HG02759 (cell line): ENCODE results near the gene FBXL17.

ENCODE experiments used
- ATAC-seq: cut with Tn5 transposase; IDR thresholded peaks from one replicate; pipeline ENCODE4 v1.9.1; 2021; ENCODE audit warnings: mild to moderate bottlenecking, moderate library complexity; ENCODE audit not compliant: unreplicated experiment

The FBXL17 gene

DNA sequence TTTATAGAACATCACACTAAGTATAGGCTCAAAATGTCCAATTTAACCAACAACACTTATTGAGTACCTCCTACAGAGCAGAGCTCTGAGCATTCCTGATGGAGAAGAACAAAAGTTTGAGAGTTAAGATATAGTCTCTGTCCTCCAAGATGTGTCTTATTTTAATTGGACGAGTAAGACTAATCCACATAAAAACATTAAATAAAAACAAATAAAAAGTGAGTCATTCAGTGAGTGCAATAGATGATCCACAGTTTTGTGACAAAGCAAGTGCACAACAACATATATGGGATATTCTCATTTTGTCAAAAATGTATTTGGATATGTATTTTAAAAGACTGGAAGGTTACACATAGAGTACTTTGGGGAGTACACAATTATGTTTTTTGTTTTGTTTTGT lies 277.4 kb downstream of the FBXL17 start:
- ATAC-seq, result no peak

DNA sequence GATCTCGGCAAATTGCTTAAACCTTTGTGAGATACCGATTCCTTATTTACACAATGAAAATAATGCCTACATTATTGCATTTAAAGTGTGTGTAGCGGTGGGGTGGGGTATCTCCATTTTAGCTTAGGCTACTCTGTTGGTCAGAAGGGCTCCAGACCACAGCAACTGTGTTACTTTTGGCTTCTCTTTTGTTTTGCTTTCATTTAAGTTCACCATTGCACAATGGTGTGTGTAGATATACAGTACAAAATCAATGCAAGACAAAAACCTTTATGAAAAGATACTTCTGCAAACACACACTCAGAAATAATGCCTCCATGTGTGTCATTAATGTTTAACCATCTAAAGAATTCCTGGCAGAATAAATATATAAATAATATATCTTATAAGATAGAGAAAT lies 279.4 kb downstream of the FBXL17 start:
- ATAC-seq, result no peak

DNA sequence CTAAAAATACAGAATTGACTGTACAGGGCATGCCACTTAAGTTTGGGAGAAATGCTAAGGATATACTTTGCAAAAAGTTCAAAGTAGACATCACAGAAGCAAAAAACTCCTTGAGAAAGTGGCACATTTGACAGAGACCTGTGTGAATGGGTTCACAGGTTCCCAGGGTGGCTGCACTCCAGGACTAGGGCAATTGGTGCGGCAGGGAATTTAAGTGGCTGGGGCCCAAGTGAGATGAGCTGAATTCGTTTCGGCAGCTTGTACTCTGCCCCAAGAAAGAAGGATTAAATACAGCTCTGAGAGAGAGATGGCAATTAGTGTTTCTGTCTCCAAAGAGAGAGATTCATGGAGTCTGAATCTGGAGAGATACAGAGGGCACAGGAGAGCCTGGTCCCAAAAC lies 280.1 kb downstream of the FBXL17 start:
- ATAC-seq, result no peak

DNA sequence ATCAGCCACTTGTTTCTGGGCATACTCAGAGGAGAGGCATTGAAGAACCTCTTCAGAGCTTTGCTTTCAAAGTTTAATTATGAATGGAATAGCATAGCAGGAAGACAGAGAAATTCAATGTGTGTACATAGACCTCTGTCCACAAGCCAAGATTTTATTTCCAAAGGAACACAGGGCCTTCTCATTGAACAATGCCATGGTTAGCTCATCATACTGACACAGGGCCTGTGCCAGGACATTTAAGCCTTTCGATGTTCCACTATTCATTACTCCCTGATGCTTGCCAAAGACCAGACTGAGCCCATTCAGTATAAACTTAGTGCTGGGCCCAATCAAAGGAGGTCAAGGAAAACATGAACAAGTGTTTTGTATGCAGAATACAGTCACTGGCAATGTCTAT lies 280.8 kb downstream of the FBXL17 start:
- ATAC-seq, result no peak

DNA sequence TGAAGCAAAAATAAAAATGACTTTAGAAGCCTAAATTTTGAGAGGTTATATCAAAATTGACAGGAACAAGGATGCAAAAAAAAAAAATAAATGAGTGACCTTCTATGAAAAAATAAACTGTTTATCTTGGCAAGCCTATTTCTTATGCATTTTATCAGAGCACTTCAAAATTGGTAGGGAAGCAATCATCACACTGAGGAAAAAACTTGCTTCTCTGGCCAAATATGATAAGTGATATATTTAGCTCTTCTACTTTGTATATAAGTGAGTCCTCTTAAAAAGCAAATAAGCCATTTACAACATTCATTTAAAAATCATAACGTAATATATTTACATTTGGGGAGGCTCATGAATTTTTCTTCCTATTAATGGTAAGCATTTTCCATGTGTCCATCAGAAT lies 287.1 kb downstream of the FBXL17 start:
- ATAC-seq, result no peak

DNA sequence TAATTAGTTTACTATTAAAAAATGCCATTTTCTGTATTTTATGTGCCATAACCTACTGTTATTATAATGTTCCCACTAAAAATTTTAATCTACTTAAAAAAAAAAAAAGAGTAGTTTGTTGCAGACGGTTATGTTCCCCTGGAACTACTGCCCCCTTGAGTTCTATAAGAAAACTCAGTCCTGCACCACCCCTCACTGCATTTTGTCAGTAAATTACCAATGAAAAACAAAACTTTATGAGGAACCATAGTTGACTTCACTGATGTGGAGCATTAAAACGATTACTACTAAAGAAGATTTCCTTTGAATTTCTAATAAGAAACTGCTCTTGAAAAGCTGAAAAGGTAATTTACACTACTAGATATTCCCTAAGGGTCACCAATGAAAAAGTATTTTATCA lies 288.7 kb downstream of the FBXL17 start:
- no peak for ATAC-seq

DNA sequence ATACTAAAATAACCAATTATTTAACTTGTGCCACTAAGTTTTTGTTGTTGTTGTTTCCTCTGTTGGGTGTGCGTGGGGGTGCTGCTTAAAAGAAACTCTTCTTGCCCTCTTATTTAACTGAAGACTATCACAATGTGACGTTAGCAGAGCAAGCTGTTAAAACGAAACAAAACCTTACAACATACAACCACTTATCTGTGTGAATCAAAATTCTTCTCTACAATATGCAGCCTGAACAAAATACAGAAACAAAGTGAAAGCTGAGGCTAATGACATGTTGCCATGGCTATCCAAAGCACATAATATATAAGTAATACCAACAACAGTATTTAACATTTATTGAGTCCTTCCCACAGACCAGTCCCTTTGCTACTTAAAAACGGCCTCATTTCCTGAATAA lies 291.0 kb downstream of the FBXL17 start:
- no peak for ATAC-seq

DNA sequence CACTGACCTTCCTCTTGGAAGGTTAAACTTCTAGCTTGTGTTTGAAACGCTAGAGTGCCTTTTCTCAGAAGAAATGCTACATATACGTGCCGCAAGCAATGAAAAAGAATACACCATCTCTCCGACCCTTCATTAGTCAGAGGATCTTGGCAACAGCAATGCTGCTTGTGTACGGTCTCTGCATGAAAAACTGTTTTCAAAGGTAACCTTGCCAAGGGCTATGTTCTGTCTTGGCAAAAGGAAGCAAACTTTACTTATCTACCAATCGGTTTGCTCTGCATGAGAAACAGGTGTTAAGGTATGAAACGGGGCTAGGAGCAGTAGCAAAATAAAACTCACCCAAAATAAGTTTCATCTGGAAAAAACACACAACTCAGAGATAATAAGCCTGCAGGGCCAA lies 297.8 kb downstream of the FBXL17 start:
- ATAC-seq, result no peak

DNA sequence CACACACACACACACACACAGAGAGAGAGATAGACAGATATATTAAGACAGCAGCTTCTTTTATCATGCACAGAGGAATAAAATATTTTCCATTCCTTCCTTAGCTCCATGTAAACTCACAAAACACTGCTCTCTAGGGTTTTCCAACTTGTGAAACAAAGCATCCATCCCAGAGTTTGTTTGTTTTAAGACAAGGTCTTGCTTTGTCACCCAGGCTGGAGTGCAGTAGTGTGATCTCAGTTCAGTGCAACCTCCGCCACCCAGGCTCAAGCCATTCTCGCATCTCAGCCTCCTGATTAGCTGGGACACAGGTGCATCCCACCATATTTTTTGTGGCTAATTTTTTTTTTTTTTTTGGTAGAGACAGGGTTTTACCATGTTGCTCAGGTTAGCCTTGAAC lies 298.7 kb downstream of the FBXL17 start:
- ATAC-seq, result no peak

DNA sequence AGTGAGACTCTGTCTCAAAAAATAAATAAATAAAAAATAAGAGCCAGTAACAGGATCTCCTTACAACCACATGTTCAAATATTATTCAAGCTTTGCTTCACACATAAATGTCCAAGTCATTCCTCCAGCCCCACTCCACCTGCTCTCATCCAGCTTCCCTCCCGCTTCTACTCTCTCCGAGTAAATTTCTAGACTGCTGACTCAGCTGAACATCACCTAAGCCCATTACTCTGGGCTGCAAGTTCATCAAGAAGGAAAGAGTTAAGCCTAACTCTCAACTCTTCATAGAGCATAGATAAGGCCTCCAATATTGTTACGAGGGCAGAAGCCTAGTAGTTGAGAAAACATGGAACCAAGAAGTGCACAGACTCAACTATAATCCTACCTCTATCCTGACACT lies 300.2 kb downstream of the FBXL17 start:
- ATAC-seq, result no peak

DNA sequence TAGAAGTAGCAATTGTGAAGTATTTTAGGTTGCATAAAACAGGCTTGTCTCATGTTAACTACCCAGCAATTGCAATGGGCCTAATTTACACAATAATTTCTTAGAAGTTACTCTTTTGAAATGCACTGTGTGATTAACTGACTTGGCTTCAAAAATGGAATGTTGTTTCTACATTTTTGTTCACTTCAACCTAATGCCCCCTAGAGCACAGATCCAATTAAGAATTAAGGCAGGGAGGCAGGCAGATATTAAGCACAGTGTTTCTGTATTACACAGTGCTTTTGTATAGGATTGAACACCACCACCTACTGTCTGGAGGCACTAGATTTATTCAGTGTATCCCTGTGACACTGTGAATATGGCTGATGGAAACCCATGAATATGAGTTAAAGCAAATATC lies 302.1 kb downstream of the FBXL17 start:
- ATAC-seq, result no peak

DNA sequence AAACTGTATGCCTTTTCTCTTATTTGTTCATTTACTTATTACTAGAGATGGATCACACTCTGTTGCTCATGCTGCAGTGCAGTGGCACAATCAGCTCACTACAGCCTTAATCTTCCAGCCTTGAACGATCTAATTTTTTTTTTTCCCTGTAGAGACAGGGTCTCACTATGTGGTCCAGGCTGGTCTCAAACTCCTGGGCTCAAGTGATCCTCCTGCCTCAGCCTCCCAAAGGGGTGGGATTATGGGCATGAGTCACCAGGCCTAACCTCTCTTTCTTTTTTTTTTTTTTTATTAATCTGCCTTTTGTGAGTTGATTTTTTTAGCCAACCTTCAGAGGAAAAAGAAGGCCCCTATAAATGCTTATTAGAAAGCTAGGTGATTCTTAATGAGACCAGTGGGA lies 303.0 kb downstream of the FBXL17 start:
- ATAC-seq, result no peak

DNA sequence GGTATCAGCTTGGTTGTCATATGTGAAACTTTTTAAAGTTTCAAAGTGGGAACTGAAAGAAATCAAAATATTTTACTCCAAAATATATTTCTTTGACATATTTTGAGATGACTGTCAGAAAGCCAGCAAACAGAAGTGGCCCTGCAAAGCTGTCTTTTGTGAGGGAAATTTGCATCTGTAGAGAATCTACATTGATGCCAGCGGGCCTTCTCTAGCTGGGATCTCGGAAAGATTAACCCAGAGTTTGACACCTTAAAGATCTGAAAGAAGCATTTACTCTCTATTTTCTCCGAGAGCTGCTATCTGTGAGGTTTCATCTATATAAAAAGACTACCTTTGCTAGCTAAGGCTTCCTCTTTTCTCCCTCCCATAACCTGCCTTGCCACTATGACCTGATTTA lies 303.6 kb downstream of the FBXL17 start:
- no peak for ATAC-seq

DNA sequence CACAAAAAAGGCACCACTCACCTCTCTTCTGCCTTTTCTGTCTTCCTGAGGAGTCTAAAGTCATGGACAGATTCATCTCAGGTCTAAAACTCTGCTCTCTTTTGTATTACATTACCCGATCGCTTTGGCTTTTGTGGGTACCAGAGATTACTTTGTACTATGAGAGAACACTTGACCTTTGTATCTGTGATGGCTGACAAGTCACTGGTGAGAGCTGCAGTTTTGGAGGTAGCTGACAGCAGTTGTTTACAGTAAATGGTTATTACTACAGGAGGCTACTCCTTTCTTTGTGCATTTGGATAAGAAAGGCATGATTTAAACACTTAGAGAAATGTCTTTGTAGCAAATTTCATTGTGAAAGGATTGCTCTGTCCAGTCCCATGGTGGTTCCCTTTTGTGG lies 307.3 kb downstream of the FBXL17 start:
- ATAC-seq, result no peak

DNA sequence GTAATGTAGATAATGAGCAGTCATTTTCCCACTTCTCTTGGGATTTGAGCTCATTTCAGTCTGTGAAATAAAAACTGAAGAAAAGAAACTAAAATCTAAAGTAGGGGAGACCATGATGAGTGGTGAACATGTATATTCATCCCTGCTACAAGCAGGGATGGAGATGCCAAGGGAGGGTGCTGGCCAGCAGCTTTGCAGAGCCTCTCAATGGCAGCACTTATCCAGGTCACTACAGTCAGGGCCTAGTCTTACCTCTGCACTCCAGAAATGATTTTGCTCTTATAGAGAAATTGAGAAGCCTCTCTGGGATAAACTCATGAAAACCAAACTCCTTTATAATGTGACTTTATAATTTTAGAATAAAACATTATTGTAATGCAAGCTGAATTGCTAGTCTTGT lies 317.6 kb downstream of the FBXL17 start:
- no peak for ATAC-seq

DNA sequence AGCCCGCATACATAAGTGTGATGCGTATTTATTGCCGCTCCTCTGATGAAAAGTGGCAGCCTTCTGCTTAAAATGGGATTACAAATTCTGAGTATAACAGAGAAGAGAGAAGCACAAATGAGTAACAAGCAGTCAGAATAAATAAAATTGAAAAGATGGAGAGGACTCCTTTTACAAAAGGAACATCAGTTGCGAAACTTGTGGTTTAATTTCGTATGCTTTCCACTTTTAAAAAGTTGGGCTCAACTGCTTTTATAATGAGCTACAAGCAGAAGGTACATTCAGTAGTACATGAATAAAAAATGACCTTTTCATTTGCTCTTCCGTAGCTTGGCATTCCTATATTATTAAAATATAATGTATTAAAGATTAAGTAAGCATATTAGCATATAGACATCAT lies 320.0 kb downstream of the FBXL17 start:
- no peak for ATAC-seq

DNA sequence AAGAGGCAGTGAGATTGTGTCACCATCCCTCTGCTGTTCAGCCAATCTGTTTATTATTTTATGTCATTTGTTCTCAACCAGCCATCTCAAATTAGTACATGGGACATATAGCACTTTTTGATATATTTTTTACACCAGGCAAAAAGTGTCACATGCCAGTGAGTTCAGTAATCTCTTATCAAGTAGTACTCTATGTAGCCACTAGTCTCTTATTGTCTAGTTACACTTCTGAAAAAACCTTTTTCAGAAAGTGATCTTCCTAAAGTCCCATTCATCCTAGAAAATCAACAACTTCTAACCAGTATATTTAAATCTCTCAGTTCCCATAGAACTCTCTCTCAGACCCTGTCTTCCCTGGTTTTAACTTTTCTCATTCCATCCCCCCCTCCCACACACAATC lies 321.6 kb downstream of the FBXL17 start:
- ATAC-seq, result no peak

DNA sequence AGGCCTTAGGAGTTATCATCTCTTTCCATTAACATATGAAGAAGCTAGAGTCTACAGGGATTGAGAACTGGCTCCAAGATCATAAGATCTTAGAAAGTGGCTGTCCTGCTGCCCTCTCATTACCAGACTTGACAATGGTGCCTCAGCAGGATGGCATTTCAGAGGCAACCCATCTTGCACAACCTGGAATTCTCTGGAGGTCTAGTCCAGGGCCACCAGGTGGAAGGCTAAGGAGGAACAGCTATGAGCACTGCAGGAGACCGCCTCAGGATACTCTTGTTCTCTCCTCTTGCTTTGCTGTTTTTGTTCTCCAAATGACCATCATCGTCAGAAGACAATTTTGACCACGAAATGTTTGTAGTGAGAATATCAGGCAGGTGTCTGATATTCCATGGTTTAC lies 322.6 kb downstream of the FBXL17 start:
- no peak for ATAC-seq

DNA sequence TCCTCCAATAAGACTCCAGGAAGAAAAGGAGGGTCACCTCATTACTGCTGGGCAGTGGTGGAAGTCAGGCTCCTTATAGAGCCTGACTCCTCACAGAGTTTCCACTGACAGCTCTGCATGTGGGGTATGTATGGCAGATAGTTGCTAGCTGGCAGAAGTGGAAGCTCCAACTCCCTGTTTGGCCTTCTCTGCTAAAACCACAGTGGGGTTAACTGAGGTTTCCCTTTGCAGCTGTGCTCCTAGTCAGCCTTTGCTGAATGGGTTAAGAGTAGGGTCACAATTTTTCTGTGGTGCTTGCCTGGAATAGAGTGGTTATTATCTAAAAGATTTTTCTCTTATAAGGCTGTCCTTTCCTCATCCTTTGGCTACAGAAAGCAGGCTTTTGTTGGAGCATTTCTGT lies 327.5 kb downstream of the FBXL17 start:
- ATAC-seq, result no peak

DNA sequence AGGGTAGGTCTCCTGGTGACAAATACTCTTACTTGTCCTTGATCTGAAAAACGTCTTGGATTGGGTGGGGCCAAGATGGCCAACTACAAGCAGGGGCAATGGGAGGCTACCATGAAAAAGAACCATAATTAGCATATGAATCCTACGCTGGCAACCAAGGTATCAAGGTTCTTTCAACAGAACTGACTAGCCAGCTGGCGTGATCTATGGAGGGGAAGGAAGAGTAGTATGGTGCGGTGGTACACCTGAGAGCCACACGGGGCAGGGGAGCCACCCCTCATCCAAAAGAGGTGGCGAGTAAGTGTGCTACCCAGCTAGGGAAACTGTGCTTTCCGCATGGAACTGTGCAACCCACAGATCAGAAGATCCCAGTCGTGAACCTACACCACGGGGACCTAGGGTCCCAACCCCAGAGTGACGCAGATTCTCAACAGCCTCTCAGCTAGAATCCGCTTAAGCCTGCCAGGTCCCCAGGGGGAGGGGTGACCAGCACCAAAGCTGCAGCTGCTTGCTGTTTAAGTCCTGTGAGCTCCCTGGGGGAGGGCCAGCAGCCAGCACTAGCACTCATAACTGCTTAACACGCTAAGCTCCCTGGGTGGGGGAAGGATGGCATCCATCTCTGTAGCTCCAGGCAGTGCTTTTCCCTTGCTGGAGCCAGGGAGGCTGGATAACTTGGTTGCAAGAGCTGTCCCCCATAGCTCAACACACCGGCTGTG lies 334.8 kb downstream of the FBXL17 start:
- ATAC-seq, result no peak

DNA sequence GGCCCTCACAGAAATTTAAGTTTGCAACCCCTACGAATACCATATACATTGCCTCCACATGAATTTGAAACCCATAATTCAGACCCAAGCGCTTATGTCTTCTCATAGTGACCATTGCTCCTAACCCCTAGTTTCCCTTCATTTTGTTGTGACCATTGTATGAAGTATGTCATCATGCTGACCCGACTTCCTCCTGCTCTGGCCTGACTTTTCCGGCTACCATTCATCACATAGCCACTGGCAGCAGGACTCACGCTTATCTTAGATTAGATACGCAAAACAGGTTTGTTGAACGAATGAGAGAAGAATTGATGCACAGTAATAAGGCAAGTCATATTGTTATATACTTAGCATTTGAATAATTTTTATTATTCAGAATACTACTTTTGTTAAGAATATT lies 345.4 kb downstream of the FBXL17 start:
- no peak for ATAC-seq

DNA sequence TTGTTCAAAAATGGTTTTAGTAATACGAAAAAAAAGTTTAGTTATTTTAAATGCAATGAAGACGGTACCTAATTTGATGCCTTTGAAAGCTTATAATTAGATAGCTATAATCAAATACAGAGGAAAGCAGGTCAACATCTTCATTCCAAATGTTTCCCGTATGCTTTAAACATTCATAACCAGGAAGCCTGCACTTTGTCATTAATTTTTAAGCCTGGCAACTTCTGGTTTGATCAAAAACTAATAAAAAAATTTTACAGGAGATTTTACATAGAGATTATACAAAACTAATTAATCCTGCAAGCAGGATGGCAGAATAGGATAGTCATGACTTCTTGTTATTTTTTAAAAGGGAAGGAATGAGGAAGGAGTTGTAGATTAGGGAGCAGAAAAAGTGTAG lies 353.0 kb downstream of the FBXL17 start:
- ATAC-seq, result no peak

DNA sequence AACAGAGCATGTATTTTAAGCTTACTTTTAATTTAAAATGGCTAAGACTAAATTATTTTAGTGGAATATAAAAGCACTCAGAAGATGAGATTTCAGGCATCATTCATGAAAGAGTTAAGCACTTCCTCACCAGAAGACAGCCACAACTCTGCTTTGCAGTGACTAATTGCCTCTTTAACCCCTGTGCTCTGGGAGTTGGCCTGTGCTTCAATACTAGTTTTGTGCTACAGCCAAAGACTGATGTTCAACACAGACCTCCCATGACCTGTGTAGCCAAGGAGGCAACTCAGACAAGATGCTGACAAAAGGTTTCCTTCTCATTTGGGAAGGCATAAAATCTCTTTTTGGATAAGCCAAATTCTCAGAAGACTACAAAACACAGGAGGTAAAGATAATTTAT lies 353.5 kb downstream of the FBXL17 start:
- ATAC-seq, result no peak

DNA sequence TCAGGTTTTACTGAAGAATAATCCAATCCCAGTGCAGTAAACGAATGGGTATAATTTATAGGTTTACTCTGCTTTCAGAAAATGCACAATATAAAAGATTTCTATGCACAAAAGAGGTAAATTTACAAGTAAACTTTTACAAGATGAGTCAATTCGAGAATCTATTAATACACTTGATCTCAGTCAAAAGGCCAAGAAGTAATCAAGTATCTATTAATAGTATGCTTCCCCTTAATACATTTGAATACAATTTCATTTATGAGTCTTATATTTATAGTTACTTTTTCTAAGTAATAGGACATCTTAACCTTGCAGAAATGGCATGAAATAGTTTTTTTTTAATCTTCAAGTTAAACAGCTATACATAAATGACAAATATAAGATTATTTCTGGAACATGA lies 355.9 kb downstream of the FBXL17 start:
- no peak for ATAC-seq
